ENCODE measurements around the gene JAZF1. TPM values are rescaled to one million over a fixed set of nuclear protein-coding genes. Genes with fewer than 3 reads are reported as not detected.

The JAZF1 gene
- polyA plus RNA-seq, 1 experiment, result 11.6 TPM

DNA sequence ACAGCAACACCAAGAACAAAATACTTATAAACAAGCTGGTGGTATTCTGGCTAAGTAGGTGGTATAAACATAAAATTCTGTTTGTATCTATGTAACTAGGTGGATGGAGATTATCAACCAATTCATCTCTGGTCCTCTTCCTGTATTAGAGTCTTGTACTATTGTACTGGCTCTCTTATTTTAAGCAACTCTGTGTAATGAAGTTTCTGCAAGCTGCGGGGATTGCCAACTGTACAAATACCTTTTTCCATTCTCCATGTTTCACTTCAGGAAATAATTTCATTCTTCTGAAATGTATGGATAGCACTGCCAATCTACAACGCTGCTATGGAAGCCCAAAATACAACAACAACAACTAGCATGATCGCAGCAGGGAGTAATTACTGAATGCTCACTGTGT, 44.8 kb downstream of the JAZF1 start:
- H3K4me3 ChIP-seq (ENCODE audit: low read depth, low read length), result no peak overlapping the region
- no peaks in the 10 kb centered on the region for H3K27me3 ChIP-seq (ENCODE audit: control insufficient read depth, insufficient read depth, low read length)
- CTCF ChIA-PET, result interaction anchor here (1.1 to 1.7 kb wide), 2 partner anchors 10 to 74 kb away, joined by 3 read pairs; no protein-coding TSS in a partner anchor
- TF ChIP-seq, protein P1, sequence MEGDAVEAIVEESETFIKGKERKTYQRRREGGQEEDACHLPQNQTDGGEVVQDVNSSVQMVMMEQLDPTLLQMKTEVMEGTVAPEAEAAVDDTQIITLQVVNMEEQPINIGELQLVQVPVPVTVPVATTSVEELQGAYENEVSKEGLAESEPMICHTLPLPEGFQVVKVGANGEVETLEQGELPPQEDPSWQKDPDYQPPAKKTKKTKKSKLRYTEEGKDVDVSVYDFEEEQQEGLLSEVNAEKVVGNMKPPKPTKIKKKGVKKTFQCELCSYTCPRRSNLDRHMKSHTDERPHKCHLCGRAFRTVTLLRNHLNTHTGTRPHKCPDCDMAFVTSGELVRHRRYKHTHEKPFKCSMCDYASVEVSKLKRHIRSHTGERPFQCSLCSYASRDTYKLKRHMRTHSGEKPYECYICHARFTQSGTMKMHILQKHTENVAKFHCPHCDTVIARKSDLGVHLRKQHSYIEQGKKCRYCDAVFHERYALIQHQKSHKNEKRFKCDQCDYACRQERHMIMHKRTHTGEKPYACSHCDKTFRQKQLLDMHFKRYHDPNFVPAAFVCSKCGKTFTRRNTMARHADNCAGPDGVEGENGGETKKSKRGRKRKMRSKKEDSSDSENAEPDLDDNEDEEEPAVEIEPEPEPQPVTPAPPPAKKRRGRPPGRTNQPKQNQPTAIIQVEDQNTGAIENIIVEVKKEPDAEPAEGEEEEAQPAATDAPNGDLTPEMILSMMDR (IDR thresholded peaks at IDR 0.05; ENCODE audit: insufficient read depth, low read depth, low read length), result no peak
- no peaks in the 10 kb centered on the region for H3K36me3 ChIP-seq (ENCODE audit: control insufficient read depth, insufficient read depth, low read length)
- no peak for DNase-seq (ENCODE audit: low read depth)
- POLR2A ChIA-PET, result no interaction called here

- CTCF ChIA-PET, result interaction anchor here (0.9 to 1.7 kb wide), 3 partner anchors 9 to 131 kb away, joined by 3 read pairs; no protein-coding TSS in a partner anchor
- no peak for DNase-seq (ENCODE audit: low read depth)
- POLR2A ChIA-PET, result interaction anchor here (0.5 kb wide), 1 partner anchor 10 kb away, joined by 3 read pairs; no protein-coding TSS in a partner anchor
Measured at GRCh38 chr7:28135315-28135714, 45.3 kb downstream of the JAZF1 start.

DNA sequence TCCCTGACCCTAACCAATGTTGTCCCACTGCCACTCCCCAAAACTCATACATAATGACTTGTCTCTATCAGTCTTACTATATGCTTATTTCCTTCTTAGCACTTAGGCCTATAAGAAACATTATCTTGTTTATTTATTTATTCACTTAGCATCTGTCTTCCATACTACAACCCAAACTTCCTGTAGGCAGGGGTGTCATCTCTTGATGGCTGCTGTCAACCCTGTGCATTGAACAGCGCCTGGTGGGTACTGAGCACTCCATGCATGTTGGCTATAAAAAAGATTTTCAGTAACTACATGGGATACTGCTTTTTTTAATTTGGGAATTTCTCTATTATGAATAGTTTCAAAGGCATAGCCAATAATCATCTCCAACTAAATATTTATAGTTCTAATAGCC, 46.7 kb downstream of the JAZF1 start:
- ChIA-PET POLR2A (no interaction called here), CTCF (no interaction called here)
- no peaks in the 10 kb centered on the region for H3K27me3 ChIP-seq (ENCODE audit: control insufficient read depth, insufficient read depth, low read length)
- TF ChIP-seq, protein P1 (IDR thresholded peaks at IDR 0.05; ENCODE audit: insufficient read depth, low read depth, low read length), result no peak
- no peak for DNase-seq (ENCODE audit: low read depth)
- no peaks in the 10 kb centered on the region for H3K36me3 ChIP-seq (ENCODE audit: control insufficient read depth, insufficient read depth, low read length)
- H3K4me3 ChIP-seq (ENCODE audit: low read depth, low read length), result no peak overlapping the region

More at GRCh38 chr7:28135315-28135714, 45.3 kb downstream of the JAZF1 start:
- TF ChIP-seq, protein P1 (IDR thresholded peaks at IDR 0.05; ENCODE audit: insufficient read depth, low read depth, low read length), result no peak
- Histone ChIP-seq H3K4me3 (ENCODE audit: low read depth, low read length) (no peak overlapping the region), H3K27me3 (ENCODE audit: control insufficient read depth, insufficient read depth, low read length) (no peaks in the 10 kb centered on the region), H3K36me3 (ENCODE audit: control insufficient read depth, insufficient read depth, low read length) (no peaks in the 10 kb centered on the region)

DNA sequence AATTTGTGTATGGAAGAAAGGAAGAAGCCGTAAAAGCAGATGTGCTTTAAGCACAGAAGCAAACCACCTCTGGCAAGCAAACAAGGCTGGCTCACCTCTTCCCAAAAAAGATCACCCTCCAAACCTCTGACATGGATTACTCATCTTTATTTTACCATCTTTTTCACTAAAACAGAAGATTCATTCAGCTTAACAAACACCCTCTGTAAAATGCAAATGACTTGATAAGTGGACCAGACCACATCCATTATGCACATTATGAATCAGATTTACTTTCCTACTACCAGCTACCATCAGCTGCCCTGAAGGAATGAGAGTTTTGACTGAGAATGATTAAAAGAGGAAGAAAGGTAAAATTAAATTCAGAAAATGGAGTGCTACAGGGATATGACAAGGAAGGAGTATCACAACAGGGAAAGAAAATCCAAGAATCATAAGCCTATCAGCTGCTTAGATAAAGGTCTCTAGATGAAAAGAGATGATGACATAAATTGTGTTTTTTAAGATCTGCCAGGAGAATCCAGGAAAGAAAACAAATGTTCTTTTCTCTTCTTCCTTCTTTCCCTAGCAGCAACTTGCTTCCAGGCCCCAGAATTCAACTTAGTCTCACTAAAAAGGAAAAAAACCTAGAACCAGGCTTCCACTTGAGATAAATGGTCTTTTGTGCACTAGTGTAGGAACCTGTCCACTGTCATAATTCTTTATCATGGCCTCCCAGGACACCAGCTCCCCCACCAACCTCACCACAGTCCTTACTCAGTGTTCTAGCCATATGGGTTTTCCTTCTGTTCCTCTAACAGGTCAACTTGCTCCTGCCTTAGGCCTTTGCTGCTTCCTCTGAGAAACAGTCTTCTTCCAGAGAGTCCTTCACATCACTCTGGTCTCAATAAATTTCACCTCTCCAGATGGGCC, 47.4 kb downstream of the JAZF1 start:
- CTCF ChIA-PET, result interaction anchor here (1.5 kb wide), 1 partner anchor 38 kb away, joined by 3 read pairs; no protein-coding TSS in a partner anchor
- no peak for DNase-seq (ENCODE audit: low read depth)
- no peaks in the 10 kb centered on the region for H3K36me3 ChIP-seq (ENCODE audit: control insufficient read depth, insufficient read depth, low read length)

GRCh38 chr7:28130277-28130676, 50.3 kb downstream of the JAZF1 start:
- Histone ChIP-seq H3K36me3 (ENCODE audit: control insufficient read depth, insufficient read depth, low read length) (no peaks in the 10 kb centered on the region), H3K27me3 (ENCODE audit: control insufficient read depth, insufficient read depth, low read length) (no peaks in the 10 kb centered on the region), H3K4me3 (ENCODE audit: low read depth, low read length) (no peak overlapping the region)
- CTCF ChIA-PET, result interaction anchor here (0.7 to 1.2 kb wide), 2 partner anchors 30 to 33 kb away, joined by 3 read pairs; no protein-coding TSS in a partner anchor
- TF ChIP-seq, protein P1 (IDR thresholded peaks at IDR 0.05; ENCODE audit: insufficient read depth, low read depth, low read length), result no peak
- POLR2A ChIA-PET, result interaction anchor here (0.7 kb wide), 1 partner anchor 169 kb away, joined by 3 read pairs; no protein-coding TSS in a partner anchor
- peak; percentile 88 for DNase-seq (ENCODE audit: low read depth)

More for the DNA sequence above, 47.4 kb downstream of the JAZF1 start:
- TF ChIP-seq, protein P1 (IDR thresholded peaks at IDR 0.05; ENCODE audit: insufficient read depth, low read depth, low read length), result no peak
- Histone ChIP-seq H3K27me3 (ENCODE audit: control insufficient read depth, insufficient read depth, low read length) (no peaks in the 10 kb centered on the region), H3K4me3 (ENCODE audit: low read depth, low read length) (no peak overlapping the region)
- POLR2A ChIA-PET, result no interaction called here

Measured in BJ (cell line).